ENCODE measurements around the gene SLC6A5. TPM values are rescaled to one million over a fixed set of nuclear protein-coding genes. Genes with fewer than 3 reads are reported as not detected.

The SLC6A5 gene
- total RNA-seq, 1 experiment from 2014 or later = not detected

DNA sequence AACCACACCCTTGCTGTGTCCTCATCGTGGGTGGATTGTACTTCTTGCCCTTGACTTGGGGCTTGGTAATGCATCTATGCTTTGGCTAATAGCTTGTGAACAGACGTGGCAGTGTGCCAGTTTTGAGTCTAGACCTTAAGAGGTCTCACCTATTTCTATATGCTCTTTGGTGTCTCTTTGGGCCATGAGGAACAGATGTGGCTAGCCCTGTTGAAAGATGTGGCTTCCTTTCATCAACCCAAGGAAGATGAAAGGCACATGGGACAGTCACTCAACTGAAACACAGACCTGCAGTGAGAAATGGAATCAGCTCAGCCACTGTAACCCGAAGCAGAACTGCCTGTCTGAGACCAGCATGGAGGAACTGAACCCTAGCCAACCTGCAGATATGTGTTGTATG is 62.0 kb downstream of the SLC6A5 start:
- BruUV-seq (replicated peaks) = no TSS peak

More for the DNA sequence above, 62.0 kb downstream of the SLC6A5 start:
- intact Hi-C loops (cut with micrococcal nuclease) = no loop called here
- no peaks in the 10 kb centered on the region for H4K20me1 ChIP-seq (ENCODE audit: insufficient read depth)
- no peaks in the 10 kb centered on the region for H3K9me2 ChIP-seq (ENCODE audit: insufficient read depth)
- ATAC-seq = no peak
- H3K27me3 ChIP-seq (ENCODE audit: insufficient read depth, low read length) = peaks cover 6% of the 10 kb centered on the region; the same call in 1 of the 2 replicates
- H3K9ac ChIP-seq (ENCODE audit: low read length) = no peak overlapping the region
- H3K4me1 ChIP-seq (ENCODE audit: control insufficient read depth in 1 of 2, insufficient read depth in 2 of 2, low read length in 2 of 2) = no peaks in the 10 kb centered on the region
- H3K36me3 ChIP-seq (ENCODE audit: control insufficient read depth in 1 of 2, insufficient read depth in 2 of 2, low read length in 2 of 2) = no peaks in the 10 kb centered on the region
- TF ChIP-seq, protein P1, sequence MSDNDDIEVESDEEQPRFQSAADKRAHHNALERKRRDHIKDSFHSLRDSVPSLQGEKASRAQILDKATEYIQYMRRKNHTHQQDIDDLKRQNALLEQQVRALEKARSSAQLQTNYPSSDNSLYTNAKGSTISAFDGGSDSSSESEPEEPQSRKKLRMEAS (IDR thresholded peaks at IDR 0.05) = no peak
- TF ChIP-seq ZFX (IDR thresholded peaks at IDR 0.05) = no peak
- TF ChIP-seq SP1 (IDR thresholded peaks at IDR 0.05; ENCODE audit: low read depth) = no peak
- no peak for TF ChIP-seq EZH2phosphoT487 (IDR thresholded peaks at IDR 0.05; ENCODE audit: borderline replicate concordance)
- no peak for TF ChIP-seq TCF7L2 (IDR thresholded peaks at IDR 0.05; ENCODE audit: borderline replicate concordance, extremely low read depth, insufficient read depth, insufficient read length)
- TF ChIP-seq POLR2A (IDR thresholded peaks at IDR 0.05; ENCODE audit: borderline replicate concordance, extremely low read depth, insufficient read depth, insufficient read length) = no peak
- no peak for TF ChIP-seq RAD21 (IDR thresholded peaks at IDR 0.05; ENCODE audit: low read depth)
- TF ChIP-seq CEBPB (IDR thresholded peaks at IDR 0.05; ENCODE audit: low read depth) = no peak
- TF ChIP-seq SIN3A (IDR thresholded peaks at IDR 0.05; ENCODE audit: low read depth) = no peak
- no peak for TF ChIP-seq EGR1 (IDR thresholded peaks at IDR 0.05; ENCODE audit: low read depth)
- TF ChIP-seq, protein P2, sequence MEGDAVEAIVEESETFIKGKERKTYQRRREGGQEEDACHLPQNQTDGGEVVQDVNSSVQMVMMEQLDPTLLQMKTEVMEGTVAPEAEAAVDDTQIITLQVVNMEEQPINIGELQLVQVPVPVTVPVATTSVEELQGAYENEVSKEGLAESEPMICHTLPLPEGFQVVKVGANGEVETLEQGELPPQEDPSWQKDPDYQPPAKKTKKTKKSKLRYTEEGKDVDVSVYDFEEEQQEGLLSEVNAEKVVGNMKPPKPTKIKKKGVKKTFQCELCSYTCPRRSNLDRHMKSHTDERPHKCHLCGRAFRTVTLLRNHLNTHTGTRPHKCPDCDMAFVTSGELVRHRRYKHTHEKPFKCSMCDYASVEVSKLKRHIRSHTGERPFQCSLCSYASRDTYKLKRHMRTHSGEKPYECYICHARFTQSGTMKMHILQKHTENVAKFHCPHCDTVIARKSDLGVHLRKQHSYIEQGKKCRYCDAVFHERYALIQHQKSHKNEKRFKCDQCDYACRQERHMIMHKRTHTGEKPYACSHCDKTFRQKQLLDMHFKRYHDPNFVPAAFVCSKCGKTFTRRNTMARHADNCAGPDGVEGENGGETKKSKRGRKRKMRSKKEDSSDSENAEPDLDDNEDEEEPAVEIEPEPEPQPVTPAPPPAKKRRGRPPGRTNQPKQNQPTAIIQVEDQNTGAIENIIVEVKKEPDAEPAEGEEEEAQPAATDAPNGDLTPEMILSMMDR (IDR thresholded peaks at IDR 0.05 in 2 of 3, conservative IDR thresholded peaks at IDR 0.05 in 1 of 3; ENCODE audit: borderline replicate concordance in 1 of 3, insufficient read depth in 1 of 3, low read depth in 2 of 3, low read length in 2 of 3) = no peak
- TF ChIP-seq SRF (IDR thresholded peaks at IDR 0.05; ENCODE audit: low read depth) = no peak
- TF ChIP-seq ZNF274 (IDR thresholded peaks at IDR 0.05; ENCODE audit: low read depth, low read length) = no peak
- TF ChIP-seq FOSL1 (IDR thresholded peaks at IDR 0.05; ENCODE audit: low read depth) = no peak
- H3K27ac ChIP-seq (ENCODE audit: low read depth, low read length) = no peak overlapping the region
- H3K9me3 ChIP-seq (ENCODE audit: control insufficient read depth in 1 of 2, insufficient read depth in 1 of 2, low read depth in 1 of 2, low read length in 2 of 2) = no peaks in the 10 kb centered on the region
- no peak overlapping the region for H2AFZ ChIP-seq (ENCODE audit: low read depth, low read length, poor library complexity, severe bottlenecking)
- no peak overlapping the region for H3K4me2 ChIP-seq (ENCODE audit: low read length)
- CTCF ChIA-PET = no interaction called here
- no peaks in the 10 kb centered on the region for H3K79me2 ChIP-seq (ENCODE audit: insufficient read depth, low read length)
- no peak overlapping the region for H3K4me3 ChIP-seq (replicated peaks in 1 of 2; ENCODE audit: low read depth in 1 of 2, low read length in 2 of 2)
- POLR2A ChIA-PET = no interaction called here
- DNase-seq (ENCODE audit: low read depth, low spot score) = no peak
- RAD21 ChIA-PET (ENCODE audit: low non-redundant PET in 1 of 2, low total read pairs in 2 of 2, uncharacterized antibody in 2 of 2, unreplicated experiment in 2 of 2) = no interaction called here

Measured in HCT116 (cell line).